Measurements from ENCODE around the gene MAP2K5.

DNA sequence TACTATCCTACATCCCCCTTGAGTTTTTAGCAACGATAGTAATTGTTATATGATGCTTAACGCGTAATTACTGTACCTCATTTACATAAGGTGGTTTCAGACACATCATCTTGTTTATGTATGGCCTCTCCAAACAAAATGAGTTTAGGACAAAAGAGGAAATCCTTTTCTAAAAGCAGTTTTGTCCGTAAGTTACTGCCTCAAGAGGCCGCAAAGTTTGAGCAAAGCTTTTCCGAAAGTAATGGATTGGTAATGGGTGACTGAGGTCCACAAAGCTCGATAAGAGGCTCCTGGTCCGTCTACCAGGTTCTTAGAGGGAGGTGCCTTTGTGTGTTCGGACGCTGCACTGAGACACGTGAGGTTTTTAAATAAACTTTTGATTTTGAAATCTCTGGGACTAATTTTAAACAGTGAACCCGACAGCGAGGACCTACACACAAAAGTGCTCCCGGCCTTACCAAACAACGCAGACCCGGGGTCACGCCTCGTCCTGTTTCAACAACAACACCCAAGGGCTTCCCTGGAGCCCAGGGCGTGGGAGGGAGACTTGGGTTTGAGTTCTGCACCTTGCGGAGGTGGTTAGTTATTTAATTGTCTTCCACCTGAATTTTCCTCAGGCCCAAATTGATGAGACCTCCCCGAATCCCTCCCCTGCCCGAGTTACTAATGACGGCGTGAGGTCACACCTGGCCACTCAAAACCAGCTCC is 22.0 kb upstream of the MAP2K5 start:
- TF ChIP-seq POLR2A (IDR thresholded peaks at IDR 0.05; ENCODE audit: low read length), result no peak
- TF ChIP-seq GATA1 (IDR thresholded peaks at IDR 0.05; ENCODE audit: low read depth, low read length), result no peak
